Endodermal cell (in vitro differentiated cells): ENCODE data around the gene TCF25. TPM values are rescaled to one million over a fixed set of nuclear protein-coding genes. Genes with fewer than 3 reads are reported as not detected.

Experiments used
- DNase-seq: peaks from one replicate; pipeline ENCODE4 v3.0.0-alpha.2; 2017
- H3K27ac ChIP-seq: 2 replicates; pipeline ENCODE4 v1.5.1; 2013; ENCODE audit warnings: mild to moderate bottlenecking, low read depth, low read length, moderate library complexity
- H3K27me3 ChIP-seq: 2 replicates; pipeline ENCODE4 v1.6.1; 2013; ENCODE audit warnings: mild to moderate bottlenecking, low read length, moderate library complexity; ENCODE audit not compliant: insufficient read depth, control insufficient read depth, poor library complexity, severe bottlenecking
- H3K36me3 ChIP-seq: 2 replicates; pipeline ENCODE4 v1.7.0; 2013; ENCODE audit warnings: mild to moderate bottlenecking, low read length, moderate library complexity; ENCODE audit not compliant: control insufficient read depth, insufficient read depth
- H3K4me1 ChIP-seq: one replicate; pipeline ENCODE4 v1.7.0; 2013; ENCODE audit warnings: low read length; ENCODE audit not compliant: control insufficient read depth, insufficient read depth
- H3K4me3 ChIP-seq: 2 replicates; pipeline ENCODE4 v1.5.1; 2013; ENCODE audit warnings: mild to moderate bottlenecking, low read length, moderate library complexity
- H3K9ac ChIP-seq: 2 replicates; pipeline ENCODE4 v1.6.1; 2013; ENCODE audit warnings: mild to moderate bottlenecking, low read length, moderate library complexity; ENCODE audit not compliant: poor library complexity, severe bottlenecking; ENCODE audit errors: extremely low read depth
- H3K9me3 ChIP-seq: 2 replicates; pipeline ENCODE4 v1.6.1; 2013; ENCODE audit warnings: mild to moderate bottlenecking, low read length, moderate library complexity; ENCODE audit not compliant: control insufficient read depth
- H3K27ac Mint-ChIP-seq: 2 replicates; pipeline ENCODE4 v1.8.0; 2020; ENCODE audit warnings: mixed read lengths
- H3K27me3 Mint-ChIP-seq: 2 replicates; pipeline ENCODE4 v1.8.0; 2021; ENCODE audit warnings: mild to moderate bottlenecking, mixed read lengths; ENCODE audit not compliant: insufficient read depth
- H3K36me3 Mint-ChIP-seq: 2 replicates; pipeline ENCODE4 v1.8.0; 2020; ENCODE audit warnings: low read depth, mixed read lengths
- H3K4me1 Mint-ChIP-seq: 2 replicates; pipeline ENCODE4 v1.8.0; 2020; ENCODE audit warnings: mixed read lengths
- H3K4me3 Mint-ChIP-seq: 2 replicates; pipeline ENCODE4 v1.8.0; 2020; ENCODE audit warnings: mild to moderate bottlenecking, moderate library complexity, mixed read lengths
- H3K9me3 Mint-ChIP-seq: 2 replicates; pipeline ENCODE4 v1.8.0; 2020; ENCODE audit warnings: mild to moderate bottlenecking, mixed read lengths
- CTCF ChIP-seq: fragments of 200-600 bp; sonication (generic); conservative IDR thresholded peaks from 2 replicates; pipeline ENCODE4 v1.5.0; 2021; ENCODE audit warnings: antibody characterized with exemption, mild to moderate bottlenecking
- WGBS, 2 experiments: methylation state at CpG; one replicate each; pipeline versions ENCODE4 v1.1.5 to v1.1.7; 2013; ENCODE audit warnings: missing lambda C conversion rate in 2 of 2, mixed read lengths in 1 of 2; ENCODE audit not compliant: insufficient coverage in 1 of 2, insufficient read length in 1 of 2; 5-methylcytosine and 5-hydroxymethylcytosine counted together
- total RNA-seq, 2 donors: library from RNA; stranded (reverse); fragmentation: NEBNext Ultra II Directional in 1 of 2; extraction: Animal tissue kit (Norgen Biotek cat#: 25700) in 1 of 2; gene quantifications; 2 replicates in 1 of 2; 3 replicates in 1 of 2; pipeline ENCODE4 v1.2.1, GENCODE V29; 2021

TCF25 gene
- total RNA-seq, 2 donors from 2014 or later = 172 to 176 TPM

- Histone ChIP-seq H3K4me1 (no peaks in the 10 kb centered on the region), H3K4me3 (no peak overlapping the region), H3K36me3 (peaks cover 66% of the 10 kb centered on the region), H3K9ac (no peak overlapping the region), H3K9me3 (no peaks in the 10 kb centered on the region), H3K27me3 (no peaks in the 10 kb centered on the region), H3K27ac (no peak overlapping the region)
- Mint-ChIP-seq H3K4me3 (no peak overlapping the region), H3K27me3 (no peaks in the 10 kb centered on the region), H3K36me3 (peaks cover 68% of the 10 kb centered on the region), H3K27ac (no peak overlapping the region), H3K4me1 (no peaks in the 10 kb centered on the region), H3K9me3 (no peaks in the 10 kb centered on the region)
- WGBS, 2 experiments = 96% methylated on average over 3 to 8 of the region's 8 CpGs
- TF ChIP-seq CTCF = no peak
- DNase-seq = no peak
Observed at GRCh38 chr16:89884041-89884421, 10.6 kb downstream of the TCF25 start.

DNA sequence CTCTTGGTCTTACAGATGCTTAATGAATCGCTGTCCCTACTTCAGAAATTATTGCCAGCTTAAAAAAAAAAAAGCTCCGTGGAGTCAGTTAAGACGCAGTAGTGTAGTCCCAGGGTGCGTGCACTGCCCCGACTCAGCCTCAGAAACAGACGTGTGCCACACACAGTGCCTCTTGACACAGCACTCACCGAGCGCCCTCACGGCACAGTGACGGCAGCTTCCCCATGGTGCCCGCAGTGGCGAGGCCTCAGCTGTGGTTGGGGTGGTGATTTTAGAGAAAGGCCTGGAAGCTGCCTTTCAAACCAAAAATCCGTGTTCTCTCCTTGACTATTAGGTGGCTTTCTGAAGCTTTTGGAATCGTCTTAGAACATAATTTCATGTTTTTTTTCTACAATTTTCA, 13.9 kb downstream of the TCF25 start:
- Mint-ChIP-seq H3K27ac (no peak overlapping the region), H3K9me3 (no peaks in the 10 kb centered on the region), H3K36me3 (peaks cover 73% of the 10 kb centered on the region), H3K27me3 (no peaks in the 10 kb centered on the region), H3K4me3 (no peak overlapping the region), H3K4me1 (no peaks in the 10 kb centered on the region)
- H3K4me3 ChIP-seq = no peak overlapping the region
- H3K27me3 ChIP-seq = no peaks in the 10 kb centered on the region
- WGBS, 2 experiments = 93 to 98% methylated on average over 12 to 14 of the region's 14 CpGs
- H3K9me3 ChIP-seq = no peaks in the 10 kb centered on the region
- TF ChIP-seq CTCF = no peak
- DNase-seq = no peak
- no peaks in the 10 kb centered on the region for H3K4me1 ChIP-seq
- H3K9ac ChIP-seq = no peak overlapping the region
- H3K36me3 ChIP-seq = peaks cover 64% of the 10 kb centered on the region
- no peak overlapping the region for H3K27ac ChIP-seq

- Mint-ChIP-seq H3K27me3 (no peaks in the 10 kb centered on the region), H3K4me3 (no peak overlapping the region), H3K4me1 (no peaks in the 10 kb centered on the region), H3K27ac (no peak overlapping the region), H3K36me3 (peaks cover 73% of the 10 kb centered on the region), H3K9me3 (no peaks in the 10 kb centered on the region)
- peaks cover 54% of the 10 kb centered on the region for H3K36me3 ChIP-seq
- no peak overlapping the region for H3K4me3 ChIP-seq
- H3K9me3 ChIP-seq = no peaks in the 10 kb centered on the region
- H3K27me3 ChIP-seq = no peaks in the 10 kb centered on the region
- no peaks in the 10 kb centered on the region for H3K4me1 ChIP-seq
- H3K9ac ChIP-seq = no peak overlapping the region
- 94% methylated on average over 2 to 9 of the region's 9 CpGs for WGBS, 2 experiments
- TF ChIP-seq CTCF = no peak
- no peak for DNase-seq
- no peak overlapping the region for H3K27ac ChIP-seq
Observed at GRCh38 chr16:89890200-89890599, 16.8 kb downstream of the TCF25 start.
